Thyroid gland (tissue), 4 donors: ENCODE measurements around the gene STYX. TPM values are rescaled to one million over a fixed set of nuclear protein-coding genes. Genes with fewer than 3 reads are reported as not detected.

Experiments
- DNase-seq, 2 donors: peaks; one replicate each; pipeline ENCODE4 v3.0.0-alpha.2; 2019
- H3K27ac ChIP-seq, 3 donors: fragments of 200-600 bp; sonication (generic); 1 replicate in 2 of 3; 2 replicates in 1 of 3; pipeline ENCODE4 v1.5.1; 2016 to 2019; ENCODE audit warnings: mild to moderate bottlenecking in 1 of 3, moderate library complexity in 1 of 3
- H3K27me3 ChIP-seq: fragments of 200-600 bp; sonication (generic); one replicate; pipeline ENCODE4 v1.5.1; 2019
- H3K36me3 ChIP-seq, 2 donors: fragments of 200-600 bp; sonication (generic); one replicate each; pipeline ENCODE4 v1.5.1; 2016 to 2019
- H3K4me1 ChIP-seq, 2 donors: fragments of 200-600 bp; sonication (generic); one replicate each; pipeline ENCODE4 v1.5.1; 2017 to 2019
- H3K4me3 ChIP-seq, 3 donors: fragments of 200-600 bp; sonication (generic); replicated peaks in 1 of 3; 1 replicate in 2 of 3; 2 replicates in 1 of 3; pipeline ENCODE4 v1.5.1; 2016; ENCODE audit warnings: mild to moderate bottlenecking in 1 of 3
- H3K9me3 ChIP-seq: fragments of 200-600 bp; sonication (generic); one replicate; pipeline ENCODE4 v1.5.1; 2017
- CTCF ChIP-seq, 6 experiments: fragments of 200-600 bp in 3 of 6; fragments of 450-650 bp in 3 of 6; sonication (generic) in 3 of 6; IDR thresholded peaks; one replicate each; pipeline ENCODE4 v1.5.1; 2016 to 2019; ENCODE audit warnings: antibody characterized with exemption in 6 of 6, mild to moderate bottlenecking in 2 of 6, inconsistent platforms in 1 of 6, moderate library complexity in 1 of 6
- POLR2A ChIP-seq, 2 donors: fragments of 450-650 bp; IDR thresholded peaks; one replicate each; pipeline ENCODE4 v1.6.1; 2017; ENCODE audit warnings: antibody characterized with exemption in 2 of 2, mild to moderate bottlenecking in 2 of 2, moderate library complexity in 1 of 2
- WGBS, 2 donors: methylation state at CpG; one replicate each; pipeline ENCODE4 v1.1.5; 2017; 5-methylcytosine and 5-hydroxymethylcytosine counted together
- intact Hi-C: fragments of 100-400 bp; cut with DNase I; formaldehyde crosslinking; loops from one replicate; pipeline ENCODE4 v1.15.1; 2023
- total RNA-seq, 4 donors: library from RNA; depleted of rRNA; stranded (reverse); fragments of >200 nt; gene quantifications; one replicate each; pipeline ENCODE4 v1.2.3, GENCODE V29; 2016

Gene STYX
- total RNA-seq, 4 donors from 2014 or later: 13.7 to 17.1 (median 14.8) TPM

- Histone ChIP-seq H3K36me3 (no peaks in the 10 kb centered on the region), H3K4me3 (no peak overlapping the region), H3K4me1 (peaks cover 0 to 8% of the 10 kb centered on the region in 2 donors), H3K9me3 (no peaks in the 10 kb centered on the region), H3K27ac (no peak overlapping the region), H3K27me3 (no peaks in the 10 kb centered on the region)
- intact Hi-C loops: no loop called here
- TF ChIP-seq POLR2A (IDR thresholded peaks at IDR 0.05) (no peak), CTCF (IDR thresholded peaks at IDR 0.05) (no peak)
- no peak for DNase-seq
Measured at GRCh38 chr14:52786887-52787286, 56.9 kb downstream of the STYX start.

DNA sequence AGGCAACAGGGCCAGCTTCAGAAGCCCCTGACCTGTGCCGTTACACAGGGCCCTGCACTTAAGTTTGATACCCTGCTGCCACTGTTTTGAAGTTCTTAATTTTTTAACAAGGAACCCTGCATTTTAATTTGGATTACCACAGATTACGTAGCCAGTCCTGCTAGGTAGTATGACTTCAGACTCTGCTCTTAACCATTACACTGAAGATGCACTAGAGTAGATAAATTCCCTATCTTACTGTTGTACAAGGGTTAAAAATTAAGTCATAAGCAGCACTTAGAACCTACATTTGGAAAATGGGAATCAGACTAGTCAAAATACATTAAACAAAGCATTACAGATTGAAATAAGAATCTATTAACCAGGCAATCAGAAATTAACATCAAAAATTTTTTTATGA lies 59.2 kb downstream of the STYX start:
- intact Hi-C loops: no loop called here
- DNase-seq: no peak
- TF ChIP-seq POLR2A (IDR thresholded peaks at IDR 0.05) (no peak), CTCF (IDR thresholded peaks at IDR 0.05) (no peak)
- Histone ChIP-seq H3K4me1 (peaks cover 0 to 8% of the 10 kb centered on the region in 2 donors), H3K27ac (no peak overlapping the region), H3K36me3 (no peaks in the 10 kb centered on the region), H3K4me3 (no peak overlapping the region), H3K27me3 (no peaks in the 10 kb centered on the region), H3K9me3 (no peaks in the 10 kb centered on the region)
- WGBS, 2 donors: 91 to 97% methylated on average over 2 of the region's 2 CpGs

GRCh38 chr14:52790011-52790755 lies 60.2 kb downstream of the STYX start:
- no peak overlapping the region for H3K27ac ChIP-seq
- 54 to 56% methylated on average over 18 of the region's 18 CpGs for WGBS, 2 donors
- intact Hi-C loops: no loop called here

DNA sequence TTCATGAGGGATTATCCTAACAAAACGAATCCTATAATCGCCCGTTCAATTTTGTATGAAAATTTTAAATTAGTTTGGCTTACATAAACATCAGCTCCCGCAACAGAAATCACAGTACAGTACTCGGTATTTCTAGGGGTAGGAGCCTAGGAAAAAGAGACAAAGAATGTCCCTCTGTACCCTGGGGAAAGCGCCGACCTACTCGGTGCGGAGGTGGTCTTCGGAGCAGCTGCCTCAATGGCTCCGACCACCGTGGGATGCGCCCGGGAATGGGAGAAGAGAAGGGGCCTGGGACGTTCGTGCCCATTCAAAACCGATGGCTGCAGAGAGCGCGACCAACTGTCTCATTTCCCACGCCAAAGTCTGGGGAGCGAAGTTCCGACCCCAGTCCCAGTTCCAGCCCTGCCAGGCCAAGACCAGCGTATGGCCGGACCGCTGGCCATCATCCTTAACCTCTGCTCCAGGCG lies 60.8 kb downstream of the STYX start:
- H3K27ac ChIP-seq: peak overlapping the region in 1 of 3 donors; percentile 48

More at GRCh38 chr14:52790011-52790755, 60.2 kb downstream of the STYX start:
- no peaks in the 10 kb centered on the region for H3K9me3 ChIP-seq
- H3K36me3 ChIP-seq: no peaks in the 10 kb centered on the region
- H3K4me3 ChIP-seq: peak overlapping the region in 2 of 3 donors; percentile 50 to 56
- peaks cover 0 to 8% of the 10 kb centered on the region in 2 donors for H3K4me1 ChIP-seq
- H3K27me3 ChIP-seq: no peaks in the 10 kb centered on the region
- TF ChIP-seq CTCF (IDR thresholded peaks at IDR 0.05) (no peak), POLR2A (IDR thresholded peaks at IDR 0.05) (no peak)
- no peak for DNase-seq

More for the DNA sequence above, 60.8 kb downstream of the STYX start:
- H3K27me3 ChIP-seq: no peaks in the 10 kb centered on the region
- 2 to 3% methylated on average over 25 to 26 of the region's 26 CpGs for WGBS, 2 donors
- TF ChIP-seq CTCF (IDR thresholded peaks at IDR 0.05) (no peak), POLR2A (IDR thresholded peaks at IDR 0.05) (no peak)
- DNase-seq: no peak
- H3K4me3 ChIP-seq: peak overlapping the region; percentile 50 to 56 (median 53)
- intact Hi-C loops: no loop called here
- no peaks in the 10 kb centered on the region for H3K36me3 ChIP-seq
- no peaks in the 10 kb centered on the region for H3K9me3 ChIP-seq
- peaks cover 0 to 8% of the 10 kb centered on the region in 2 donors for H3K4me1 ChIP-seq
